Activated T-helper 1 cell treated with Interleukin-2 at 50 U/mL for 16 hours (primary cell): ENCODE measurements around the gene SPDYA.

Source experiments
- DNase-seq: peaks from one replicate; pipeline ENCODE4 v3.0.0-alpha.2; 2020; ENCODE audit warnings: low read depth

Gene SPDYA

DNA sequence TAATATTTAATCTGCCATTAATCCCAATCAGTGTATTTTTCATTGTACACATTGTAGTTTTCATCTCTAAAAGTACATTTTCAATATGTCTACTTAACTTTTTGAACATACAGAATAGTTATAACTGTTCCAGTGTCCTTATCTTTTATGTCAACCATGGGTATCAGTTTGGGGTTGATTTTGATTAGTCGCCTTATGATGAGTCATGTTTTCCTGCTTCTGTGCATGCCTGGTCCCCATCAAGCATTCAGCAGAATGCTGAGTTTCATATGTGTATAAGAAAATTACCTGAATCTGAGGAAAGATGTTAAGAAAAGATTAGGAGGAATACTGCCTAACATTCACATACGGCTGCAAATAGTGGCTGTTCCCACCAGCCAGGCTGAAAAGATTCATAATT lies 17.7 kb downstream of the SPDYA start:
- DNase-seq: no peak

DNA sequence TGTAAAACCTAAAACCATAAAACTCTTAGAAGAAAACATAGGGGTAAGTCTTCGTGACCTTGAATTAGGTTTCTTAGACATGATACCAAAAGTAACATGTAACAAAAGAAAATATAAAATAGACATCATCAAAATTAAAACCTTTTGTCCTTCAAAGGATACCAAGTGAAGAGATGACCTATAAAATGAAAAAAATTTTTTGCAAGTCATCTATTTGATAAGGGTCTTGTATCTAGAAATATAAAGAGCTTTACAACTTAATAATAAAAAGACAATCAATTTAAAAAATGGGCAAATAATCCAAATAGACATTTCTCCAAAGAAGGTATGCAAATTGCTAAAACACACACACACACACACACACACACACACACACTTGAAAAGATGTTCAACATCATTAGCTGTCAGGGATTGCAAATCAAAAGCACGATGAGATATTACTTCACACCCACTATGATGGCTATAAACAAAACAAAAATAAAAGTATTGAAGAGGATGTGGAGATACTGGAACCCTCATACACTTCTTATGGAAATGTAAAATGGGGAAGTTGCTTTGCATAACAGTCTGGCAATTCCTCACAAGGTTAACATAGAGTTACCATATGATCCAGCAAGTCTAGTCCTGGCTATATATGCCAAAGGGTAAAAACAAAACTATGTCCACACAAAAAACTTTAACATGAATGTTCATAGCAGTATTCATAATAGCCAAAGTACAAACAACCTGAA lies 23.3 kb downstream of the SPDYA start:
- DNase-seq: no peak

DNA sequence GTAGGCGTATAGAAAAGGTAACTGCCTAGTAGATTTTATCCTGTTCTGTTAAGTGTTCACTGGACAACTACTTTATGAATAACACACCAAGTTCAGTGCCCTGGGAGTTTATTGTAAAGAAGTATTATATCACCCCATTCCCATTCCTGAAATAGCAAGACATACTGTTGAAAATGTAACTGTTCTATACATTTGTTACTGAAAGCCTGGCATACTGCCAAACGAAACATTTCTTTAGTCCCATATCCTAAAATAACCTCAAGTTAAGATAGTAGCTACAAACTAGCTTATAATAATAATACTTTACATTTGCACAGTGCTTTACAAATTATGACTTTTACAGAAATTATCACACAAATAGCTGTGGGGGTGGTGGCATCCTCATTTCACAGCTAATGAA lies 25.1 kb downstream of the SPDYA start:
- DNase-seq: no peak

DNA sequence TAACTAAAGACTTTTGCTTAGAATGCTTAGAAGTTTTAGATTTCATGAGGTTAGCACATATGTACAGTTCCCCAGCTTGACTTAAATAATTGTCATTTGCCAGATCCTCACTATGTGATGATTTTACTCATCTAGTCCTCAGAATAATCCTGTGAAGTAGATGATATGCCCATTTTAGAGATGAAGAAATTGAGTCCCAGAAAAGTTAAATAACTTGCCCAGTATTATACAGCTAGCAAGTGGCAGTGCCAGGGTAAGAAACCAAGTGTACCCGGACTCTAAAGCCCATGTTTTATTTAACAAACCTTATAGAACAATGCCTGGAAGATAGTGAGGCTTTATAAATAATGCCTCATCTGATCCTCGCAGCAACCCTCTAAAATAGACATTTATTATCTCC lies 28.3 kb downstream of the SPDYA start:
- no peak for DNase-seq

DNA sequence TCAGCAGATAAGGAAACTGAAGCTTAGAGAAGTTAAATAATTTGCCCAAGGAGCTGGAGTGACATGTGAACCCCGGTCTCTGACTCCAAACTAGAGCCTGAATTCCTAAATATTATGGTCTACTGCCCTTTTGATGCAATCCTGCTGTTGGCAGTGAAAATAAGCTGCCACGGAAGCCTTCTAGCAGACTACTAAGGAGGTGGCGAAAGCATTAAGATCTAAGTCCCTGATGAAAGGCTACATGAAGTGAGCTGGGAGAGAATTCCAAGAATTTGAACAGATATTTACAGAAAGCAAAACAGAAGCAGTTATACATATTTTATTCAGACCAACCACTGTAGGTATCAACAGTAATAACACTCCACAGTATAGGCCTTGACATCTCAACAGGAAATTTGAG lies 31.4 kb downstream of the SPDYA start:
- DNase-seq: no peak

DNA sequence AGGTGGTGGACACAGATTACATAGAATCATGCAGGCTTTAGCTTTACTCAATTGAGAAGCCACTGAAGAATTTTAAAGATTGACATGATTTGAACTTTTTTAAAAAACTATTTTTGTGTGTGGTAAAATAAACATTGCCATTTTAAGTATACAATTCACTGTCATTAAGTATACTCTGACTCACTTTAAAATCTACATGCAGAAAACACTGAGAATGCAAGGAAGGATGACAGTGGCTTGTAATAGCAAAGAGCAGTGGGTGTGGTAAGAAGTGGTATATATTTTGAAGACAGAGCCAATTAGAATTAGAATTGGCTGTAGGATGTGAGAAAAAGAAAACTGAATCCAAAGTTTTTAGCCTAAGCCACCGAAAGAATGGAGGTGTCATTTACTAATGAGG lies 44.6 kb downstream of the SPDYA start:
- no peak for DNase-seq

DNA sequence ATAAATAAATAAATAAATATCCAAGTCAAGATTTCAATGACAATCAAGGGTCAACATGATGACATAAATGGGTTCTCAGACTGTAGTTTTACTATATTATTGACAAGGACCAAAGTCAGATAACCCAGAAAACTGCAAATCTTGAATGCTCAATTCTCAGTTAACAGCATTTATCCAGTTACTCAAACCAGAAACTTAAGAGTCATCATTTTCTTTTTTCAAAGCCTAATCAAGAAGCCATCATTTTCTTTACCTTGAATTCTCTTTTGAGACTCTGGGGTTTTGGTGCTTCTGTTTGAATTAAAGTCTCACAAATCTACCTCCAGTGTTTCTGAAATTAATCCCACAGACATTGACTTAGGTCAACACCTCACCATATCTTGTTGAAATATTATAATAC lies 45.3 kb downstream of the SPDYA start:
- DNase-seq: no peak

DNA sequence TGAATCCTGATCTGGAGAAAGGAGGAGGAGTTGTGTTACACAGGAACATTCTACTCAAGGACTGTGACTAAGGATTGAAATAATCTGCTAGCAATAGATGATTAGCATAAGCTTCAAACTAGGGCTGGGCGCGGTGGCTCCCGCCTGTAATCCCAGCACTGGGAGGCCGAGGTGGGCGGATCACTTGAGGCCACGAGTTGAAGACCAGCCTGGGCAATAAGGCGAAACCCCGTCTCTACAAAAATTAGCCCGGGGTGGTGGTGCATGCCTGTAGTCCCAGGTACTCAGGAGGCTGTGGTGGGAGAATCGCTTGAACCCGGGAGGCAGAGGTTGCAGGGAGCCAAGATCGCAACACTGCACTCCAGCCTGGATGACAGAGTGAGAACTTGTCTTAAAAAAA lies 58.0 kb downstream of the SPDYA start:
- DNase-seq: no peak

DNA sequence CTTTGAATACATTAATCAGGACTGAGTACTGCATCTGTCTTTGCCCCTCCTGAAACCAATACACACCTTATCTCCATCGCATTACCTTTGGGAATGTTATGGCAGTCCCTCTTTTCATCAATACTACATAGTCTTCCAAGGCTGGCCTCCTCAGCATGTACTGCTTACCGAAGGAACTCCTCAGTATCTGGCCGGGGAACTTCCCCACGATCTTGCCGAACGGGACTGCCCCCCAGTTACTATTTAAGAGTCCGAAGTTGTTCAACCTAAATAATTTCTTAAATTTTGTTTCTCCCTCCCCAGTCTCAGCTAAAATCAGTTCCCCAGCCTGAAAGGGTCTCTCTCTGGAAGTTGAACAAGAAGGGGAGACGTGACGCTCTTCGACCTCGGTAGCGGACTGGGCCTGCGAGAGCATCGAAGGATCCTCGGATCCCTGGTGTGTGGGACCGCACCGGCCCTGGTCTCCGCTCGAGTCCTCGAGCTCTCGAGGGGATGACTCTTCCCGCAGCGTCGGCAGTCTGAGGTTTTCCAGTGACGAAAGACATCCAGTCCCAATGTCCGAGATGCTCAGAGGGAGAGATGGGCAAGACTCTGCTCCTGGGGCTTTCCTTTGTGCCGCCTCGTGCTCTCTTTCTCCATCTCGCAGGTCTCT lies 59.0 kb downstream of the SPDYA start:
- DNase-seq: no peak

DNA sequence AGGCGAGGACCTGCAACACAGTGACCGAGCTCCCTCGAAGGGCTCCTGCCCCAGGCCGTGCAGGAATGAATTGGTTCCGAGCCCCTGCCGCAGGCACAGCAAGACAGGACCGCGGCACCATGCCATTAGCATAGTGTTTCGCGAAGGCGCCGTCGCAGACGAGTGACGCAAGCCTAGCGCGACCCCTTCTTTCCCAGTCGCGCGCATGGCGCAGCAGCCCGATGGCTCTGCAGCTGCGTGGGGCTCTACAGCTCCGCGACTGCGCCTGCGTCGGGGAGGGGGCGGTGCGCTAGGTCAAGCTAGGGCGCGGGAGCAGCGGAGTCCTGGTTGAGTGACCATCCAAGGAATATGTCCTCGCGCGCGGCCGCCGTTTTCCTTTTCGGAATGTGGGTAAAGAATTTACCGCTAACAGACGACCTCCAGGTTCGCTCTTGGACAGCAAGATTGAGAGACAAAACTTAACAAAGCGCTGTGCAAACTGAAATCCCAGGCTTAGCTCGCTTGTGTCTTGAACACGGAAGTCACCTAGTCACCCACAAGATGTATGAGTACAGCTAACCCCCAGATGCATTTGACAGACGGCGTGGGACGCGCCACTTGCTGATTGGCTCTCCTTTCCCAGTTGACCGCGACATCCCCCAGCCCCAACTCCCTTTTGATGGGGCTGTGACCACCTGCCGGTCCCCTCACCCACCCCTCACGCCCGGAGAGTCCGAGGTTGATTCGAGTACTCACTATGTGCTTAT lies 59.7 kb downstream of the SPDYA start, which contains the start of gene TRMT61B:
TRMT61B (minus strand) TSS at position 164 of the 746 bp plus-strand sequence; CDS start at position 132, 32 bp downstream.
- DNase-seq: peak; percentile 95

DNA sequence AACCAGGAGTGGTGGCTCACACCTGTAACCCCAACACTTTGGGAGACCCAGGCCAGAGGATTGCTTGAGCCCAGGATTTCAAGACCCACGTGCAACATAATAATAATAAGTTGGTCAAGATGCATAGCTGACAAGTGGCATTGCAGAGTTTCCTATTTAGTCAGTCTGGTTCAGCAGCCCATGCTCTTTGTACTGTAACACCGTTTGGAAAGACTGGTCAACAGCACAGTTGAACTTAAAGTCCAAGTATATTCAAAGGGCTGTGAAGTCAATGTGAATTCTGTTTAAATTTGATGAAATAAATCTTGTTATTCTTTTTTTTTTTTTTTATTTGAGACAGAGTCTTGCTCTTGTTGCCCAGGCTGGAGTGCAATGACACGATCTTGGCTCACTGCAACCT lies 61.0 kb downstream of the SPDYA start:
- no peak for DNase-seq

DNA sequence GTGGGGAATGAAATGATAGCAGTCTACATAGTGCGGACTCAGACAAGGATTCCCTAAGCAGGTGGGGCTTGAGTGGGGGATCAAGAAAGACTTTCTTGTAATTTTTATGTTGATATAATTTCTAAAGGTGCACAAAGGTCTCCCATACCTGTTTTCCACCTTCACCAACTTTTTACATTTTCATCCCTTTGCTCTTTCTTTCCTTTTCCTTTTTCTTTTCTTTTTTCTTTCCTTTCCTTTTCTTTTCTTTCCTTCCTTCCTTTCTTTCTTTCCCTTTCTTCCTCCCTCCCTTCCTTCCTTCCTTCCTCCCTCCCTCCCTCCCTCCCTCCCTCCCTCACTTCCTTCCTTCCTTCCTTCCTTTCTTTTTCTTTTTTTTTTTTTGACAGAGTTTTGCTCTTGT lies 69.6 kb downstream of the SPDYA start:
- DNase-seq: no peak

DNA sequence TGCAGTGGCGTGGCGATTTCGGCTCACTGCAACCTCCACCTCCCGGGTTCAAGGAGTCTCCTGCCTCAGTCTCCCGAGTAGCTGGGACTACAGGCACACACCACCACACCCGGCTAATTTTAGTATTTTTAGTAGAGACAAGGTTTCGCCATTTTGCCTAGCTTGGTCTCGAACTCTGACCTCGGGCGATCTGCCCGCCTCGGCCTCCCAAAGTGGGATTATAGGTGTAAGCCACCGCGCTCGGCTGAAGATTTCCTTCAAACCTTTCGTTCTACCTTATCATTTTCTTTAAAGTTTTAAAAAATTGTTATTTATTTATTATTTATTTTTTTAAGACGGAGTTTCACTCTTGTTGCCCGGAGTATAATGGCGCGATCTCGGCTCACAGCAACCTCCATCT lies 82.9 kb downstream of the SPDYA start:
- DNase-seq: no peak

DNA sequence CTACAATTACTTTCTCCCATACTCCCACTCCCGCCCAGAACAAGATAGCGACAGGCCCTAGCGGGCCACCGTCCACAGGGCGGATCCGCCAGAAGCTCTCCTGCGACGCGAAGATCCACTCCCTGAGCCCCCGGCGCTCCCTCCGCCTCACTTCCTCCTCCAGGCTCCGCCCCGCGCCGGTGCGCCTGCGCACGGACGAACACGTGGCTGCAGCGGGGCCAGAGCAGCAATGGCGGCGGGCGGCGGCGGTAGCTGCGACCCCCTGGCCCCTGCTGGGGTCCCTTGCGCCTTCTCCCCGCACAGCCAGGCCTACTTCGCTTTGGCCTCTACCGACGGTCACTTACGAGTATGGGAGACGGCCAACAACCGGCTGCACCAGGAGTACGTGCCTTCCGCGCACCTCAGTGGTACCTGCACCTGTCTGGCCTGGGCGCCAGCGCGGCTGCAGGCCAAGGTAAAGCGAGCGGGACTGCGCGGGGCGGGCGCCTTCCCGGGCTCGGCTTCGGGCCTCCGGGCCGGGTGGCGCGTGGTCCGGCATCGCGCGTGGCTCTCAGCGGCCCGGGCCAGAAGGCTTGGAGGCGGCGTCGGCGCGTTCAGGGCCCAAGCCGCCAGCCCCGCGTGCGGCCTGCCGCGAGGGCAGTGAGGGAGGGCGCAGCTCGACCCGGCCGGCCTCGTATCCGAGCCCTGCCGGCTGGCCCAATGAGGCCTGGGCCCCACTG lies 84.0 kb downstream of the SPDYA start, which contains the start of gene WDR43:
WDR43 (plus strand) TSS at position 198 of the 719 bp plus-strand sequence; CDS start at position 230, 32 bp downstream.
- peak; percentile 98 for DNase-seq

DNA sequence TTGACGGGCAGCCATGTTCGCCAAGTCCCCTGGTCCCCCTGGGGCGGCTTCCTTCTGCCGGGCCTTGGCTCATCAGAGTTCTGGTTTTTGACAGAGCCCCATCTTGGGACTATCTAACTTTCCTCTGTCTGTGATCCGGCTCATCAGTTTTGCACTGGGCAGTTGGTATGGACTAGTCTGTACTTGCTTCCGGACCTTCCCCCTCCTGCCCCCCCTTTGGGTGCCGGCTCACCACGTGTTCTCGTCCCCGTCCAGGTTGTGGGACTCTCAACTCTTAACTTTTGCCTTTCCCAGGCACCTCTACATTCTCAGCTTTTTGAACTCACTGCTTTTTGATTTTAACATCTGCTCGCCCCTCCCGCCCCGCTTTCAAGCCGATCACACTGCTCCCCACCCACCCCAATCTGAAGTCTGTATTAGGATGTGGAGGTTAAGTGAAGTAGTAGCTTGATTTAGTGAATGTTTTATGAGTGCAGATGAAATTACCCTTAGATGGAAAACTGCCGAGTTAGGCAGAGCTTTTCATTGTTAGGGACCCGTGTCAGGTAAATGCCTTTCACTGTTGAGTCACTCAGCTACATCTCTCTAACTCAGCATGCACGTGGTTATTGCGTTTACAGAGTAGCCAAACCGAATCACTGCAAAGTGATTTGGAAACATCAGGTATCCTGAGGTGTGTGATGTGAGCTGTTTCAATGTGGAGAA lies 84.7 kb downstream of the SPDYA start:
- peak; percentile 5 for DNase-seq

DNA sequence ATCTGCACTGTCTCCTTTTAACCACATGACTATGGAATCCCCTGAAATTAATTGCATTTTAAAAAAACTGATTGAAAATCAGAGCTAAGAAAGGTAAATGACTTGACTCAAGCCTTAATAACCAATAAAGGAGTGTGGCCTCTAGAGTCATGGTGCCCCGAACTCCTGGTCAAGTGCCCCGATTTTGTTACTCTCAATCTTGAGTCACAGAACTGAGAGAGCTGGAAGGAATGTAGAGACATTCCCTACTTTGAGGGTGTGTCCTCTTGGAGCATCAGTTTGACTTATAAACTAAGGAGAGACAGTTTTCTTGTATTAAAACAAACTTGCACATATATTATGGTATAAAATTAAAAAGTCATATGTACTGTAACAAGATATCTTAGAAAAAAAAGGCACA lies 86.3 kb downstream of the SPDYA start:
- DNase-seq: no peak

DNA sequence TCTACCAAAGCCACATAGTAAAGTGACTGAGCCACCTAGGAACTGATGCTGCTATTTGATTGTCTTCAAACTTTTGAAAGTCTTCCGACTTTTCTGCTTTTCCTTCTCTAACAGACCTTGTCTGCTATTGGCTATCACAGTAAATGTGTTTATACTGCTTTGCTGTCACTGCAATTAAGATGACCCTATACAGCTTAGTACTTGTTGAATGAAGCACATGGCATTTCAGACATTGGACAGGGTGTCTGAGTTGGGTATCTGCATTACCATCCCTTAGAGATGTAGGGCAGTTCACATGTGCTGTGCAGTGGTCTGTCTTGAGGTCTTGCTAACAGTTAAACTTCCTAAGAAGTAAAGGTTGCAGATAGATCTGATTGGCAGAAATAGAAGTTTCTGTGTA lies 87.4 kb downstream of the SPDYA start:
- DNase-seq: no peak
